Keratinocyte (primary cell): ENCODE data around the gene NLRP1. TPM values are rescaled to one million over a fixed set of nuclear protein-coding genes. Genes with fewer than 3 reads are reported as not detected.

Experiments used
- DNase-seq: peaks from one replicate; pipeline ENCODE4 v3.0.0-alpha.2; 2011; ENCODE audit warnings: low read depth, missing footprints, low spot score
- FAIRE-seq: peaks from 2 replicates; lab custom pipeline; 2011; peaks lifted over from hg19 to GRCh38; lab: Jason Lieb, UNC
- H2AFZ ChIP-seq: 2 replicates; pipeline ENCODE4 v1.6.0; 2012; ENCODE audit warnings: low read length, control low read depth, inconsistent platforms; ENCODE audit not compliant: control insufficient read depth
- H3K27ac ChIP-seq: 2 replicates; pipeline ENCODE4 v1.5.1; 2011; ENCODE audit warnings: low read length; ENCODE audit not compliant: control insufficient read depth, insufficient read depth
- H3K27me3 ChIP-seq: 3 replicates; pipeline ENCODE4 v1.6.0; 2011; ENCODE audit warnings: low read length; ENCODE audit not compliant: control insufficient read depth, insufficient read depth; ENCODE audit errors: extremely low read depth
- H3K36me3 ChIP-seq, 2 experiments: 2 replicates in 1 of 2; 3 replicates in 1 of 2; pipeline ENCODE4 v1.5.1; 2011; ENCODE audit warnings: low read length in 2 of 2, mild to moderate bottlenecking in 1 of 2; ENCODE audit not compliant: control insufficient read depth in 2 of 2, insufficient read depth in 2 of 2; ENCODE audit errors: extremely low read depth in 1 of 2
- H3K4me1 ChIP-seq: 3 replicates; pipeline ENCODE4 v1.5.1; 2011; ENCODE audit warnings: low read length; ENCODE audit not compliant: control insufficient read depth, insufficient read depth; ENCODE audit errors: extremely low read depth
- H3K4me2 ChIP-seq: 3 replicates; pipeline ENCODE4 v1.6.0; 2011; ENCODE audit warnings: low read depth, low read length; ENCODE audit not compliant: control insufficient read depth, insufficient read depth; ENCODE audit errors: extremely low read depth
- H3K4me3 ChIP-seq, 3 experiments: fragments of 200-600 bp in 1 of 3; sonication (generic) in 1 of 3; 2 replicates in 2 of 3; 3 replicates in 1 of 3; pipeline ENCODE4 v1.5.1; 2011 to 2016; ENCODE audit warnings: low read length in 3 of 3, mild to moderate bottlenecking in 3 of 3, control low read depth in 2 of 3, inconsistent platforms in 1 of 3, low read depth in 1 of 3, mixed read lengths in 1 of 3, mixed run types in 1 of 3, moderate library complexity in 1 of 3; ENCODE audit not compliant: control insufficient read depth in 2 of 3, insufficient read depth in 2 of 3; ENCODE audit errors: extremely low read depth in 1 of 3
- H3K79me2 ChIP-seq: 2 replicates; pipeline ENCODE4 v1.6.0; 2012; ENCODE audit warnings: low read length; ENCODE audit not compliant: control insufficient read depth, insufficient read depth
- H3K9ac ChIP-seq: 3 replicates; pipeline ENCODE4 v1.6.0; 2011; ENCODE audit warnings: low read length; ENCODE audit not compliant: control insufficient read depth, insufficient read depth; ENCODE audit errors: extremely low read depth
- H3K9me1 ChIP-seq: 3 replicates; pipeline ENCODE4 v1.6.0; 2011; ENCODE audit warnings: low read length; ENCODE audit not compliant: control insufficient read depth, insufficient read depth; ENCODE audit errors: extremely low read depth
- H3K9me3 ChIP-seq: 2 replicates; pipeline ENCODE4 v1.5.1; 2012; ENCODE audit warnings: low read depth, low read length; ENCODE audit not compliant: control insufficient read depth
- H4K20me1 ChIP-seq: 3 replicates; pipeline ENCODE4 v1.6.0; 2011; ENCODE audit warnings: low read length; ENCODE audit not compliant: control insufficient read depth, insufficient read depth; ENCODE audit errors: extremely low read depth
- EZH2 ChIP-seq: IDR thresholded peaks from one replicate; pipeline ENCODE4 v1.6.1; 2012; ENCODE audit warnings: inconsistent platforms, mild to moderate bottlenecking, low read length, moderate library complexity
- dilution Hi-C: fragments of 300-500 bp; cut with MboI; formaldehyde crosslinking; loops from one replicate; pipeline ENCODE4 v1.7.0; 2020; ENCODE audit warnings: low sequenced_read_pairs; ENCODE audit not compliant: extremely low pct_ligation_motif_present
- polyA plus RNA-seq, 5 experiments: library from polyadenylated mRNA; depleted of rRNA in 3 of 5; stranded (reverse) in 3 of 5; stranded (forward) in 1 of 5; unstranded in 1 of 5; fragments of >200 nt; gene quantifications; 1 replicate in 1 of 5; 2 replicates in 3 of 5; 3 replicates in 1 of 5; pipeline versions ENCODE4 v1.2.1 to v1.2.3, GENCODE V29; 2011 to 2012; ENCODE audit warnings: missing spikeins in 2 of 5, low read depth in 1 of 5, low replicate concordance in 1 of 5
- TF ChIP-seq, protein P1 (sequence below), 3 experiments: IDR thresholded peaks in 1 of 3; conservative IDR thresholded peaks in 1 of 3; optimal IDR thresholded peaks in 1 of 3; 2 replicates in 2 of 3; 3 replicates in 1 of 3; pipeline versions ENCODE3 to v1.5.1; 2011; ENCODE audit warnings: low read length in 3 of 3, mild to moderate bottlenecking in 3 of 3, moderate library complexity in 2 of 3, control low read depth in 1 of 3, inconsistent platforms in 1 of 3; ENCODE audit not compliant: insufficient read depth in 2 of 3; ENCODE audit errors: extremely low read depth in 1 of 3

Gene NLRP1
- polyA plus RNA-seq, 1 donor (not counting 4 experiments of a cell fraction or from before 2014, with no cell fraction given) = 20.1 TPM

- no peak for FAIRE-seq
These were observed 119.4 kb downstream of the NLRP1 start for GRCh38 chr17:5464717-5465507.

More at GRCh38 chr17:5464717-5465507, 119.4 kb downstream of the NLRP1 start:
- H3K4me3 ChIP-seq = no peak overlapping the region
- H4K20me1 ChIP-seq = no peaks in the 10 kb centered on the region
- no peak overlapping the region for H3K27ac ChIP-seq
- dilution Hi-C loops = no loop called here
- peaks cover 2 to 9% of the 10 kb centered on the region in 2 experiments for H3K36me3 ChIP-seq
- no peaks in the 10 kb centered on the region for H3K9me3 ChIP-seq
- no peak for DNase-seq
- H3K27me3 ChIP-seq = no peaks in the 10 kb centered on the region
- peaks cover 2% of the 10 kb centered on the region for H3K9me1 ChIP-seq
- H3K79me2 ChIP-seq = peaks cover 67% of the 10 kb centered on the region
- H3K9ac ChIP-seq = no peak overlapping the region
- H2AFZ ChIP-seq = no peak overlapping the region
- H3K4me2 ChIP-seq = no peak overlapping the region
- peaks cover 8% of the 10 kb centered on the region for H3K4me1 ChIP-seq
- TF ChIP-seq, protein P1, sequence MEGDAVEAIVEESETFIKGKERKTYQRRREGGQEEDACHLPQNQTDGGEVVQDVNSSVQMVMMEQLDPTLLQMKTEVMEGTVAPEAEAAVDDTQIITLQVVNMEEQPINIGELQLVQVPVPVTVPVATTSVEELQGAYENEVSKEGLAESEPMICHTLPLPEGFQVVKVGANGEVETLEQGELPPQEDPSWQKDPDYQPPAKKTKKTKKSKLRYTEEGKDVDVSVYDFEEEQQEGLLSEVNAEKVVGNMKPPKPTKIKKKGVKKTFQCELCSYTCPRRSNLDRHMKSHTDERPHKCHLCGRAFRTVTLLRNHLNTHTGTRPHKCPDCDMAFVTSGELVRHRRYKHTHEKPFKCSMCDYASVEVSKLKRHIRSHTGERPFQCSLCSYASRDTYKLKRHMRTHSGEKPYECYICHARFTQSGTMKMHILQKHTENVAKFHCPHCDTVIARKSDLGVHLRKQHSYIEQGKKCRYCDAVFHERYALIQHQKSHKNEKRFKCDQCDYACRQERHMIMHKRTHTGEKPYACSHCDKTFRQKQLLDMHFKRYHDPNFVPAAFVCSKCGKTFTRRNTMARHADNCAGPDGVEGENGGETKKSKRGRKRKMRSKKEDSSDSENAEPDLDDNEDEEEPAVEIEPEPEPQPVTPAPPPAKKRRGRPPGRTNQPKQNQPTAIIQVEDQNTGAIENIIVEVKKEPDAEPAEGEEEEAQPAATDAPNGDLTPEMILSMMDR (optimal IDR thresholded peaks at IDR 0.05 in 1 of 3, IDR thresholded peaks at IDR 0.05 in 1 of 3, conservative IDR thresholded peaks at IDR 0.05 in 1 of 3; ENCODE audit: extremely low read depth in 1 of 3, insufficient read depth in 2 of 3, low read length in 3 of 3) = no peak
- no peak for TF ChIP-seq EZH2

Other genes starting within 250 kb of the NLRP1 start
- 53.6 to 81.5 TPM (median 64.9 TPM) in 3 replicates for gene NUP88, start 164.8 kb downstream of the NLRP1 start, polyA plus RNA-seq
- 18.5 to 22.5 TPM (median 22.1 TPM) in 3 replicates for gene RPAIN, start 164.3 kb downstream of the NLRP1 start, polyA plus RNA-seq
- 176 to 431 TPM (median 394 TPM) in 3 replicates for gene C1QBP, start 145.4 kb downstream of the NLRP1 start, polyA plus RNA-seq
- gene DHX33, start 115.5 kb downstream of the NLRP1 start, polyA plus RNA-seq = 12.3 to 23.1 TPM (median 20.0 TPM) in 3 replicates
- gene DERL2, start 98.3 kb downstream of the NLRP1 start, polyA plus RNA-seq = 57.8 to 83.6 TPM (median 64.8 TPM) in 3 replicates
- gene MIS12, start 97.9 kb downstream of the NLRP1 start, polyA plus RNA-seq = 9.1 to 20.6 TPM (median 15.0 TPM) in 3 replicates